Nephron progenitor cell (in vitro differentiated cells): ENCODE measurements around the gene ARFGAP2.

Experiments
- DNase-seq: peaks from one replicate; pipeline ENCODE4 v3.0.0; 2021
- H3K27ac Mint-ChIP-seq: 2 replicates; pipeline ENCODE4 v1.8.0; 2021; ENCODE audit warnings: mild to moderate bottlenecking, moderate library complexity, mixed read lengths
- H3K27me3 Mint-ChIP-seq: 2 replicates; pipeline ENCODE4 v1.8.0; 2021; ENCODE audit warnings: mild to moderate bottlenecking, low read depth, mixed read lengths; ENCODE audit not compliant: poor library complexity
- H3K36me3 Mint-ChIP-seq: 2 replicates; pipeline ENCODE4 v1.8.0; 2021; ENCODE audit warnings: low read depth, mixed read lengths
- H3K4me1 Mint-ChIP-seq: 2 replicates; pipeline ENCODE4 v1.8.0; 2021; ENCODE audit warnings: mixed read lengths
- H3K4me3 Mint-ChIP-seq: 2 replicates; pipeline ENCODE4 v1.8.0; 2021; ENCODE audit warnings: mild to moderate bottlenecking, moderate library complexity, mixed read lengths
- H3K9me3 Mint-ChIP-seq: 2 replicates; pipeline ENCODE4 v1.8.0; 2021; ENCODE audit warnings: mild to moderate bottlenecking, moderate library complexity, mixed read lengths
- CTCF ChIP-seq: fragments of 200-600 bp; sonication (generic); IDR thresholded peaks from 2 replicates; pipeline ENCODE4 v1.5.0; 2021; ENCODE audit warnings: antibody characterized with exemption

Gene ARFGAP2

DNA sequence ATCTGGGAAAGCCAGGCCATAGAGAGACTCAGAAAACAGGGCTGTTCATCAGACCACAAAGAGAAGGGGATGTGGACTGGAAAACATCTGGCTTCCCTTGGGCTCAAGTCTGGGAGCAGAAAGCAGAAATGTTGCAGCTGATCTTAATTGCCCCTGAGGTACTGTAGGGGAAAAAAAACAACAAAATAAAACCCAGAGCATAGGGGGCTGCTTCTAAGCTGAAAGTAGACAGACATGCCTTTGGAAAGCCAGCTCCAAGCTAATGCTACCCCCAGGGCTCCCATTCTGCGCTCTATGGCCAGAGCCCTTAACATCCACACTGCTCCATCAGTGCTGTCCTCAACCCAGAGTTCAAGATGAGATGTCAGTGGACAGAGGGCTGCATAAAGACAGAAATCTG lies 11.6 kb upstream of the ARFGAP2 start:
- Mint-ChIP-seq H3K4me1 (peaks cover 32% of the 10 kb centered on the region), H3K27ac (no peak overlapping the region), H3K27me3 (peaks cover 45% of the 10 kb centered on the region), H3K4me3 (peak overlapping the region; percentile 80), H3K36me3 (no peaks in the 10 kb centered on the region), H3K9me3 (no peaks in the 10 kb centered on the region)
- DNase-seq: no peak
- no peak for TF ChIP-seq CTCF

DNA sequence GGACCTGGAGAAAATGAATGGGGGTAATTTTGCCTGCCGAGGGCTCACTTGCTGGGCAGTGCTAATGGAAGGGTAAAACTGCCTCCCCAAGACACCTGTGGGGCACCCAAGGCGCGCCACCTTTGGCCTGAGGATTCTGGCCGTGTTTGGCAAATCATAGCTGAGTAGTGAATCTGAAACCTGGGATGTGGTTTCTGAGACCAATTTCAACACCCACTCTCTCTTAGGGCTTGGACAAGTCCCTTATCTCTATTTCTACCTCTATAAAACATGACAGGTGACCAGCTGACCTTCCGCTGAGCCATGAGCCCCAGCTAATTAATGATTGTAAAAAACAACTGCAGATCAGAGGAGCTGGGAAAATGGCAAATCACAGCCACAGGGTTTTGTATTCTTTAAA lies 11.0 kb upstream of the ARFGAP2 start:
- Mint-ChIP-seq H3K4me3 (peak overlapping the region; percentile 80), H3K36me3 (no peaks in the 10 kb centered on the region), H3K9me3 (no peaks in the 10 kb centered on the region), H3K27me3 (peaks cover 43% of the 10 kb centered on the region), H3K27ac (no peak overlapping the region), H3K4me1 (peaks cover 30% of the 10 kb centered on the region)
- no peak for DNase-seq
- no peak for TF ChIP-seq CTCF

- no peak for TF ChIP-seq CTCF
- Mint-ChIP-seq H3K4me1 (peaks cover 30% of the 10 kb centered on the region), H3K9me3 (no peaks in the 10 kb centered on the region), H3K36me3 (no peaks in the 10 kb centered on the region), H3K27me3 (peaks cover 43% of the 10 kb centered on the region), H3K4me3 (peak overlapping the region; percentile 80), H3K27ac (no peak overlapping the region)
- DNase-seq: peak; percentile 68
Measured at GRCh38 chr11:47186700-47187695, 10.3 kb upstream of the ARFGAP2 start.

DNA sequence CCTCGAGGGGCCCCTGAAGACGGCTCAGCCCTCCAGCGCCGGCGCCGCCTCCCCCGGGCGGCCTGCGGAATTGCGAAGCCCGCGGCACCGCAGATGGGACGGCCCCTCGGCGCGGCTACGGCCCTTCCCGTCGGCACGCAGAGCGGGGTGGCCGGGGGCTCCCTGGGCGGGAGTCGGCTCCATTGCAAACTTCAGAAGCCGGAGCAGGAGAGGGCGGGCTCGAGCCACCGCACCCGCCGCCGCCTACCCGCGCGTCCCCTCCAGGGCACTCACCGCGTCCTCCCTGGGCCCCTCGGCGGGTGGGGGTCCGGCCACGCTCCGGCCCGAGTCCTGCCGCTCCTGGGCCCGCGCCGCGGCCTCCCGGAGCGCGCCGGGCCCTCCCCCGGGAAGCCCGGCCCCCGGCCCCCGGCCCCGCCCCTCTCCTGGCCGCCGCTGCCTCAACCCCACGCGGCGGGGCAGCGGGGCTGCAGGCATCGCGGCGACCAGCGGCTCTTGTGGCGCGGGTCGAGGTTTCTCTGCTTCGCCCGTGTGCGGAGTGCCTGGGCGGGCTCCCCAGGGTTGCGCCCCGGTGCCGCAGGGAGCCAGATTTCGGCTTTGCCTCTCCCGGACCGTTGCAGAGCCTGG lies 9.5 kb upstream of the ARFGAP2 start, which contains the start of gene PACSIN3:
Gene PACSIN3 (minus strand): TSS at position 359 of the 624 bp plus-strand sequence. CDS start 3,707 bp downstream, outside the sequence.
- Mint-ChIP-seq H3K36me3 (no peaks in the 10 kb centered on the region), H3K4me3 (peak within 1 kb of the TSS; percentile 80), H3K9me3 (no peaks in the 10 kb centered on the region), H3K27ac (peak within 1 kb of the TSS; percentile 48), H3K27me3 (peaks cover 43% of the 10 kb centered on the region), H3K4me1 (peaks cover 30% of the 10 kb centered on the region)
- no peak for TF ChIP-seq CTCF
- DNase-seq: peak; percentile 75

GRCh38 chr11:47185305-47186075 lies 8.8 kb upstream of the ARFGAP2 start:
- Mint-ChIP-seq H3K27me3 (peaks cover 42% of the 10 kb centered on the region), H3K9me3 (no peaks in the 10 kb centered on the region), H3K4me1 (peaks cover 30% of the 10 kb centered on the region), H3K27ac (peak overlapping the region; percentile 48), H3K36me3 (no peaks in the 10 kb centered on the region), H3K4me3 (peak overlapping the region; percentile 78)
- DNase-seq: peak; percentile 66
- no peak for TF ChIP-seq CTCF
